22Rv1 (cell line): ENCODE measurements around the gene VDAC1.

Source experiments
- CTCF ChIP-seq: fragments of 450-650 bp; IDR thresholded peaks from 2 replicates; pipeline ENCODE4 v1.5.1; 2017; ENCODE audit warnings: mild to moderate bottlenecking
- ZFX ChIP-seq: fragments of 450-650 bp; IDR thresholded peaks from 2 replicates; pipeline ENCODE4 v1.6.1; 2017; ENCODE audit warnings: antibody characterized with exemption, borderline replicate concordance

- TF ChIP-seq CTCF (no peak), ZFX (no peak)
Observed at GRCh38 chr5:133980652-133981051, 24.1 kb downstream of the VDAC1 start.
